Neural cell (in vitro differentiated cells): Measurements from ENCODE around the gene GNE. TPM values are rescaled to one million over a fixed set of nuclear protein-coding genes. Genes with fewer than 3 reads are reported as not detected.
"Not testable (repeated sequence)": the region's sequence is repeated elsewhere in the genome, so short reads cannot be mapped to it uniquely, and the experiment has no call there.

Experiments used
- H2AFZ ChIP-seq: fragments of 200-600, 300-800 bp; sonication (generic), shearing (Covaris generic); 2 replicates; pipeline ENCODE4 v1.6.0; 2014; ENCODE audit warnings: low read depth, mild to moderate bottlenecking, antibody characterized with exemption, low read length, moderate library complexity
- H3F3A ChIP-seq: fragments of 200-600 bp; shearing (Covaris generic); 2 replicates; pipeline ENCODE4 v1.6.1; 2016; ENCODE audit warnings: mild to moderate bottlenecking, moderate library complexity, mixed read lengths, antibody characterized with exemption, low read length; ENCODE audit not compliant: insufficient read depth, poor library complexity, severe bottlenecking
- H3K27ac ChIP-seq: fragments of 200-600, 300-800 bp; sonication (generic), shearing (Covaris generic); 2 replicates; pipeline ENCODE4 v1.5.1; 2014; ENCODE audit warnings: mild to moderate bottlenecking, low read length, moderate library complexity
- H3K27me3 ChIP-seq: fragments of 300-800, 200-600 bp; sonication (generic), shearing (Covaris generic); 2 replicates; pipeline ENCODE4 v1.6.0; 2014; ENCODE audit warnings: mild to moderate bottlenecking, low read depth, low read length, moderate library complexity; ENCODE audit not compliant: insufficient read depth
- H3K36me3 ChIP-seq: fragments of 300-800, 200-600 bp; sonication (generic), shearing (Covaris generic); 2 replicates; pipeline ENCODE4 v1.5.1; 2014; ENCODE audit warnings: mild to moderate bottlenecking, antibody characterized with exemption, low read length, moderate library complexity; ENCODE audit not compliant: insufficient read depth
- H3K4me2 ChIP-seq: fragments of 300-800, 200-600 bp; sonication (generic), shearing (Covaris generic); 2 replicates; pipeline ENCODE4 v1.6.0; 2014; ENCODE audit warnings: mild to moderate bottlenecking, low read length
- H3K4me3 ChIP-seq: fragments of 300-800, 200-600 bp; sonication (generic), shearing (Covaris generic); 2 replicates; pipeline ENCODE4 v1.5.1; 2014; ENCODE audit warnings: mild to moderate bottlenecking, low read length, moderate library complexity
- H3K79me2 ChIP-seq: fragments of 200-600 bp; shearing (Covaris generic); replicated peaks from 2 replicates; pipeline ENCODE4 v1.6.0; 2014; ENCODE audit warnings: mild to moderate bottlenecking, low read length, moderate library complexity; ENCODE audit not compliant: insufficient read depth
- H3K9ac ChIP-seq: fragments of 300-800, 200-600 bp; sonication (generic), shearing (Covaris generic); 2 replicates; pipeline ENCODE4 v1.6.1; 2016; ENCODE audit warnings: mild to moderate bottlenecking, low read length, mixed read lengths
- H3K9me2 ChIP-seq: fragments of 200-600 bp; shearing (Covaris generic); 2 replicates; pipeline ENCODE4 v1.6.1; 2016; ENCODE audit warnings: mild to moderate bottlenecking, low read length, mixed read lengths; ENCODE audit not compliant: insufficient read depth
- H3K9me3 ChIP-seq: fragments of 200-600, 300-800 bp; sonication (generic), shearing (Covaris generic); 2 replicates; pipeline ENCODE4 v1.6.1; 2016; ENCODE audit warnings: mild to moderate bottlenecking, mixed run types, low read length, moderate library complexity, mixed read lengths
- H4K20me1 ChIP-seq: fragments of 200-600 bp; shearing (Covaris generic); 2 replicates; pipeline ENCODE4 v1.6.1; 2016; ENCODE audit warnings: mild to moderate bottlenecking, mixed run types; ENCODE audit not compliant: insufficient read depth
- CTCF ChIP-seq: fragments of 450-650 bp; IDR thresholded peaks from 2 replicates; pipeline ENCODE4 v1.5.1; 2014; ENCODE audit warnings: antibody characterized with exemption, mild to moderate bottlenecking, moderate library complexity; ENCODE audit not compliant: poor library complexity, severe bottlenecking
- EP300 ChIP-seq: fragments of 450-650 bp; conservative IDR thresholded peaks from 2 replicates; pipeline ENCODE4 v1.6.1; 2014; ENCODE audit warnings: antibody characterized with exemption, mild to moderate bottlenecking, moderate library complexity; ENCODE audit not compliant: poor library complexity, severe bottlenecking
- EZH2 ChIP-seq: fragments of 200-600, 300-800 bp; shearing (Covaris generic), sonication (generic); IDR thresholded peaks from 2 replicates; pipeline ENCODE4 v1.6.1; 2014; ENCODE audit warnings: antibody characterized with exemption, low read length, borderline replicate concordance, mild to moderate bottlenecking; ENCODE audit not compliant: insufficient read depth, poor library complexity, severe bottlenecking
- POLR2AphosphoS5 ChIP-seq: IDR thresholded peaks from 2 replicates; pipeline ENCODE4 v1.6.1; 2012
- SMC3 ChIP-seq: fragments of 450-650 bp; conservative IDR thresholded peaks from 2 replicates; pipeline ENCODE4 v1.6.1; 2014; ENCODE audit warnings: antibody characterized with exemption, mild to moderate bottlenecking, moderate library complexity; ENCODE audit not compliant: poor library complexity
- TAF1 ChIP-seq: IDR thresholded peaks from 2 replicates; pipeline ENCODE4 v1.6.1; 2012; ENCODE audit warnings: low read depth
- polyA plus RNA-seq: library from polyadenylated mRNA; depleted of rRNA; stranded (reverse); fragments of >200 nt; gene quantifications from 2 replicates; pipeline ENCODE4 v1.2.3, GENCODE V29; 2014

Gene GNE
- polyA plus RNA-seq, 1 donor from 2014 or later, result 22.7 TPM

- TF ChIP-seq TAF1 (no peak), CTCF (no peak), POLR2AphosphoS5 (no peak), EP300 (no peak), SMC3 (no peak)
- Histone ChIP-seq H4K20me1 (no peaks in the 10 kb centered on the region), H3K9ac (no peak overlapping the region), H3K79me2 (peaks cover 12% of the 10 kb centered on the region), H3F3A (no peaks in the 10 kb centered on the region), H3K4me3 (no peak overlapping the region), H3K4me2 (no peak overlapping the region), H3K36me3 (no peaks in the 10 kb centered on the region), H3K27ac (no peak overlapping the region), H3K27me3 (no peaks in the 10 kb centered on the region), H3K9me2 (no peaks in the 10 kb centered on the region), H2AFZ (no peak overlapping the region), H3K9me3 (no peaks in the 10 kb centered on the region)
Observed at GRCh38 chr9:36187414-36187813, 70.8 kb downstream of the GNE start.

GRCh38 chr9:36180243-36180642 is 78.0 kb downstream of the GNE start:
- H3K27ac ChIP-seq, H3K79me2 ChIP-seq, H3K9ac ChIP-seq, H3K9me2 ChIP-seq, H3K9me3 ChIP-seq, H3K27me3 ChIP-seq, H4K20me1 ChIP-seq, H3K4me3 ChIP-seq, H3K4me2 ChIP-seq, H3F3A ChIP-seq, H2AFZ ChIP-seq, H3K36me3 ChIP-seq: not testable (repeated sequence)

- Histone ChIP-seq H3K4me3 (no peak overlapping the region), H3F3A (no peaks in the 10 kb centered on the region), H4K20me1 (no peaks in the 10 kb centered on the region), H2AFZ (no peak overlapping the region), H3K4me2 (no peak overlapping the region), H3K9me3 (no peaks in the 10 kb centered on the region), H3K9me2 (no peaks in the 10 kb centered on the region), H3K9ac (no peak overlapping the region), H3K36me3 (no peaks in the 10 kb centered on the region), H3K27ac (no peak overlapping the region), H3K79me2 (no peaks in the 10 kb centered on the region), H3K27me3 (no peaks in the 10 kb centered on the region)
- no peak for TF ChIP-seq EP300
- TF ChIP-seq TAF1, result no peak
- TF ChIP-seq EZH2, result no peak
- no peak for TF ChIP-seq SMC3
Observed at GRCh38 chr9:36177571-36177970, 80.7 kb downstream of the GNE start.

GRCh38 chr9:36176496-36176895 is 81.8 kb downstream of the GNE start:
- not testable (repeated sequence) for H2AFZ ChIP-seq, H3K27ac ChIP-seq, H3K9me2 ChIP-seq, H3K9me3 ChIP-seq, H3F3A ChIP-seq, H3K9ac ChIP-seq, H4K20me1 ChIP-seq, H3K4me2 ChIP-seq, H3K36me3 ChIP-seq, H3K4me3 ChIP-seq, H3K27me3 ChIP-seq, H3K79me2 ChIP-seq

- H3K79me2 ChIP-seq, H2AFZ ChIP-seq, H3K4me2 ChIP-seq, H3K27me3 ChIP-seq, H4K20me1 ChIP-seq, H3K9ac ChIP-seq, H3K4me3 ChIP-seq, H3K9me2 ChIP-seq, H3K9me3 ChIP-seq, H3K27ac ChIP-seq, H3K36me3 ChIP-seq, H3F3A ChIP-seq: not testable (repeated sequence)
Observed at GRCh38 chr9:36175209-36175608, 83.0 kb downstream of the GNE start.
